ENCODE measurements around the gene PLD1. TPM values are rescaled to one million over a fixed set of nuclear protein-coding genes. Genes with fewer than 3 reads are reported as not detected.

The PLD1 gene
- total and polyA plus RNA-seq, 7 donors, result 0.73 to 6.7 (median 1.9) TPM

- H3K27ac ChIP-seq, result no peak overlapping the region
- ATAC-seq (no peak), DNase-seq (no peak)
- H3K4me1 ChIP-seq, result no peaks in the 10 kb centered on the region
- peaks cover 12% of the 10 kb centered on the region for H3K9me3 ChIP-seq
- WGBS, 3 donors, result 82 to 84% (median 84%) methylated on average over 6 of the region's 6 CpGs
- H3K36me3 ChIP-seq (ENCODE audit: insufficient read depth in 1 of 2, low read depth in 1 of 2), result no peaks in the 10 kb centered on the region
- intact Hi-C loops (cut with DNase I), result no loop called here
- no peak overlapping the region for H3K4me3 ChIP-seq
- TF ChIP-seq, protein P1, sequence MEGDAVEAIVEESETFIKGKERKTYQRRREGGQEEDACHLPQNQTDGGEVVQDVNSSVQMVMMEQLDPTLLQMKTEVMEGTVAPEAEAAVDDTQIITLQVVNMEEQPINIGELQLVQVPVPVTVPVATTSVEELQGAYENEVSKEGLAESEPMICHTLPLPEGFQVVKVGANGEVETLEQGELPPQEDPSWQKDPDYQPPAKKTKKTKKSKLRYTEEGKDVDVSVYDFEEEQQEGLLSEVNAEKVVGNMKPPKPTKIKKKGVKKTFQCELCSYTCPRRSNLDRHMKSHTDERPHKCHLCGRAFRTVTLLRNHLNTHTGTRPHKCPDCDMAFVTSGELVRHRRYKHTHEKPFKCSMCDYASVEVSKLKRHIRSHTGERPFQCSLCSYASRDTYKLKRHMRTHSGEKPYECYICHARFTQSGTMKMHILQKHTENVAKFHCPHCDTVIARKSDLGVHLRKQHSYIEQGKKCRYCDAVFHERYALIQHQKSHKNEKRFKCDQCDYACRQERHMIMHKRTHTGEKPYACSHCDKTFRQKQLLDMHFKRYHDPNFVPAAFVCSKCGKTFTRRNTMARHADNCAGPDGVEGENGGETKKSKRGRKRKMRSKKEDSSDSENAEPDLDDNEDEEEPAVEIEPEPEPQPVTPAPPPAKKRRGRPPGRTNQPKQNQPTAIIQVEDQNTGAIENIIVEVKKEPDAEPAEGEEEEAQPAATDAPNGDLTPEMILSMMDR (IDR thresholded peaks at IDR 0.05), result no peak
- no peaks in the 10 kb centered on the region for H3K27me3 ChIP-seq (ENCODE audit: insufficient read depth in 3 of 3, low read length in 2 of 3)
These were observed 40.8 kb upstream of the PLD1 start for GRCh38 chr3:171850960-171851659.

DNA sequence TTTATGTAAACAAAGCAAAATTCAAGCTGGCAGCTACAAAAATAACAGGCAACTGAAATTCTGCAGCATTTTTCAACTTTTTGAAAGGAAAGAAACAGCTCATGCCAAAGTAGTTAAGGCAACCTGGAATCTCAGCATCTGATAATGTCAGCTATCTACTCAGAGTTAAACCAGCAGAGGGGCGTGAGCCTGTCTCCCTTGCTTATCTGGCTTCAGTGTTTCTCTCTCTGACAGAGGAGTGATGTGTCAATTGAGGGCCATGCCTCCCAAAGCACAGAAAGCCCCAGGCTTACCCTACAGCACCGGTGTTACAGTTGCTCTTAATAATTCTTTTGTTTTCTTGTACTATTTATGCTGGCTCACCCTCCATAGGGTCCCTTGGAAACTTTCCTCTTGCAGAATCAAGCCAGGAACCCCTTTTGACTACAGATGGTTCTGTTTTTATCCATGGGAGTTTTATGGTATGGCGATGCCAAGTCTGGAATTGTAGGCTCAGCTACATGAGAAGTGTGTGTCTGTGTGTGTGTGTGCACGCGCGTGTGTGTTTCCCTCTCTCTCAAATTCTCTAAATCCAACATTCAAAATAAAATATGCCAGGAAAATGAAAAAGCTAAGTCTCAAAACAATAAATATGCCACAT lies 40.2 kb upstream of the PLD1 start:
- TF ChIP-seq, protein P1 (IDR thresholded peaks at IDR 0.05), result no peak
- 54 to 59% (median 58%) methylated on average over 6 of the region's 6 CpGs for WGBS, 3 donors
- ATAC-seq, result no peak

DNA sequence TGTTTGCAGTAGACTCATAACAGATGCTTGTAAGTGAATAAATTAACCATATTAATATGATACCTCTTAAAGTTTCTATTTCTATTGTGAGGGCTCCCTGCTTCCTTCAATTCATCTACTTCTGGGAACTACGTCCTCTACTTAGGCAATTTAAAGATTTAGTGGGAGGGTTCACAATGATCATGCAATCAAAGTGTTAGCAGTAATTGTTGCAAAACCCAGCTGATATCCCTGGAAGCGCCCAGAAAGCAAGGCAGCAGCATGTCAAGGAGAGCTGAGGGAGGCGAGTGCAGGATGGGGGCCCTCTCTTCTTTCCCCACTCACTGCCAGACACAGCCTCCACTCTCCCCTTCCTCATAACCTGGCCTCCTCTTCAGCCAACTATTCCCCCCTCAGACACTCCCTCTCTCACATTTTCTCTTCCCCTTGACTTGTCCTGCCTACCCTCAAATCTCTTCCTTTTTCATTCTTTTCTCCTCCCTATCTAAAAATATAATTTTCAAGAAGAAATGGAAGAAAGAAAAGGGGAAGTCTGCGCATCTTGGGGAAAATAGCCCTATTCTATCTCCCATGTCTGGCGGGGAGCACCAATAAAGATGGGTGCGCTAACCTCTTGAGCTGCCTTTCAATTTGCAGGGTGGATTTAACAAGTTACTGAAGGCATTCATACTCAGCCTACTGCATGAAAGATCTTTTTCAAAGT lies 39.5 kb upstream of the PLD1 start:
- Histone ChIP-seq H3K27ac (no peak overlapping the region), H3K4me3 (no peak overlapping the region), H3K4me1 (no peaks in the 10 kb centered on the region), H3K9me3 (peaks cover 12% of the 10 kb centered on the region), H3K27me3 (ENCODE audit: insufficient read depth in 3 of 3, low read length in 2 of 3) (no peaks in the 10 kb centered on the region), H3K36me3 (ENCODE audit: insufficient read depth in 1 of 2, low read depth in 1 of 2) (no peaks in the 10 kb centered on the region)
- WGBS, 3 donors, result 88 to 91% (median 89%) methylated on average over 6 of the region's 6 CpGs
- TF ChIP-seq, protein P1 (IDR thresholded peaks at IDR 0.05), result no peak
- DNase-seq (no peak), ATAC-seq (no peak)
- intact Hi-C loops (cut with DNase I), result no loop called here

More for the DNA sequence above, 40.2 kb upstream of the PLD1 start:
- no peaks in the 10 kb centered on the region for H3K4me1 ChIP-seq
- no peak overlapping the region for H3K4me3 ChIP-seq
- no peak for DNase-seq
- H3K36me3 ChIP-seq (ENCODE audit: insufficient read depth in 1 of 2, low read depth in 1 of 2), result no peaks in the 10 kb centered on the region
- H3K27ac ChIP-seq, result no peak overlapping the region
- intact Hi-C loops (cut with DNase I), result no loop called here
- H3K27me3 ChIP-seq (ENCODE audit: insufficient read depth in 3 of 3, low read length in 2 of 3), result no peaks in the 10 kb centered on the region
- H3K9me3 ChIP-seq, result peaks cover 12% of the 10 kb centered on the region

- Histone ChIP-seq H3K36me3 (ENCODE audit: insufficient read depth in 1 of 2, low read depth in 1 of 2) (no peaks in the 10 kb centered on the region), H3K27me3 (ENCODE audit: insufficient read depth in 3 of 3, low read length in 2 of 3) (no peaks in the 10 kb centered on the region), H3K9me3 (no peaks in the 10 kb centered on the region), H3K4me1 (no peaks in the 10 kb centered on the region), H3K27ac (no peak overlapping the region), H3K4me3 (no peak overlapping the region)
- 67 to 88% (median 87%) methylated on average over 3 of the region's 3 CpGs for WGBS, 3 donors
- intact Hi-C loops (cut with DNase I), result no loop called here
- TF ChIP-seq, protein P1 (IDR thresholded peaks at IDR 0.05), result no peak
- ATAC-seq (no peak), DNase-seq (no peak)
These were observed 37.4 kb upstream of the PLD1 start for GRCh38 chr3:171847595-171848259.

Data from psoas muscle (tissue), 8 donors.